ENCODE measurements around the gene ABCG2. TPM values are rescaled to one million over a fixed set of nuclear protein-coding genes. Genes with fewer than 3 reads are reported as not detected.

The ABCG2 gene
- total RNA-seq, 2 experiments from 2014 or later = 1.1 to 1.4 TPM

DNA sequence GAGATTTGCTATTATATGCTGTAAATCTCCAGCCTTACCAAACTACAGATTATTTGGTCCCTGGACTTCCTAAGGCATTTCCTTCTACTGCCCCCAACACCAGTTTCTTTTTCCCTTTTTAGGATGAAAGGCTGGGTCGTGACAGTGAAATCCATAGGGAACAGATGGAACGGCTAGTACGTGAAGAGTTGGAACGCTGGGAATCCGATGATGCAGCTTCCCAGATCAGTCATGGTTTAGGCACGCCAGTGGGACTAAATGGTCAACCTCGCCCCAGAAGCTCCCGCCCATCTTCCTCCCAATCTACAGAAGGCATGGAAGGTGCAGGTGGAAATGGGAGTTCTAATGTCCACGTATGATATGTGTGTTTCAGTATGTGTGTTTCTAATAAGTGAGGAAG lies 83.1 kb downstream of the ABCG2 start:
- Mint-ChIP-seq H3K36me3 (ENCODE audit: low read depth) (peaks cover 39% of the 10 kb centered on the region), H3K27ac (no peak overlapping the region), H3K9me3 (no peaks in the 10 kb centered on the region), H3K4me3 (no peak overlapping the region), H3K27me3 (no peaks in the 10 kb centered on the region), H3K4me1 (no peaks in the 10 kb centered on the region)
- DNase-seq = no peak
- POLR2A ChIA-PET = no interaction called here
- CTCF ChIA-PET = no interaction called here

DNA sequence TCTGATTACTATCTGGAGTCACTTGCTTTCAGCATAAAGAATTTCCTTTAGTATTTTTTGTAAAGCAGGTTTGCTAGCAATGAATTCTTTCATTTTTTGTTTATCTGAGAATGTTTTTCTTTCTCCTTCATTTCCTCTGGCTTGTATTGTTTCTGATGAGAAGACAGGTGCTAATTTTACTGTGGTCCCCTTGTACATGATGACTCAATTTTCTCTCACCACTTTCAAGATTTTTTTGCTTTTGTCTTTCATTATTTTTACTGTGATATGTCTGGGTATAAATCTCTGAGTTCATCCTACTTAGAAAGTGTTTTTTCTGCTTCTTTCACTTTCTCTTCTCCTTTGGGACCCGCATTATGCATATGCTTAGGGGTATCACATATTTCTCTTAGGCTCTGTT lies 88.4 kb downstream of the ABCG2 start:
- Mint-ChIP-seq H3K9me3 (peaks cover 5% of the 10 kb centered on the region), H3K36me3 (ENCODE audit: low read depth) (peaks cover 73% of the 10 kb centered on the region), H3K4me3 (no peak overlapping the region), H3K27ac (peak overlapping the region; percentile 7), H3K27me3 (no peaks in the 10 kb centered on the region), H3K4me1 (peaks cover 5% of the 10 kb centered on the region)
- DNase-seq = no peak
- POLR2A ChIA-PET = no interaction called here
- CTCF ChIA-PET = no interaction called here

DNA sequence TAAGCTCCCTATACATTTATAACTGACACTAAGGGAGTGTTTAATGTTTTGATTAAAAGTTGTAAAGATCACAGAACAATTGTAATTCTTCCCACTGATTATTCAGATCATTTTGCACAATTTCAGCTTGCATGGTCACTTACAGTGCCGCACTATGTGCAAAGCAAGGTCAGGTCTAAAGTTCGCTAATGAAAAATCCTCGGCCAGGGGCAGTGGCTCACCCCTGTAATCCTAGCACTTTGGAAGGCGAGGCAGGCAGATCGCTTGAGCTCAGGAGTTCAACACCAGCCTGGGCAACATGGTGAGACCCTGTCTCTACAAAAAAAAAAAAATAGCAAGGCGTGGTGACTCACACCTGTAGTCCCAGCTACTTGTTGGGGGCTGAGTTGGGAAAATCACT lies 94.0 kb downstream of the ABCG2 start:
- ChIA-PET CTCF (interaction anchor here (0.6 kb wide), 4 partner anchors 31 to 526 kb away, joined by 3 to 5 read pairs (median 4); no protein-coding TSS in a partner anchor), POLR2A (no interaction called here)
- Mint-ChIP-seq H3K4me1 (no peaks in the 10 kb centered on the region), H3K27me3 (no peaks in the 10 kb centered on the region), H3K27ac (no peak overlapping the region), H3K4me3 (no peak overlapping the region), H3K36me3 (ENCODE audit: low read depth) (peaks cover 36% of the 10 kb centered on the region), H3K9me3 (peaks cover 3% of the 10 kb centered on the region)
- no peak for DNase-seq

DNA sequence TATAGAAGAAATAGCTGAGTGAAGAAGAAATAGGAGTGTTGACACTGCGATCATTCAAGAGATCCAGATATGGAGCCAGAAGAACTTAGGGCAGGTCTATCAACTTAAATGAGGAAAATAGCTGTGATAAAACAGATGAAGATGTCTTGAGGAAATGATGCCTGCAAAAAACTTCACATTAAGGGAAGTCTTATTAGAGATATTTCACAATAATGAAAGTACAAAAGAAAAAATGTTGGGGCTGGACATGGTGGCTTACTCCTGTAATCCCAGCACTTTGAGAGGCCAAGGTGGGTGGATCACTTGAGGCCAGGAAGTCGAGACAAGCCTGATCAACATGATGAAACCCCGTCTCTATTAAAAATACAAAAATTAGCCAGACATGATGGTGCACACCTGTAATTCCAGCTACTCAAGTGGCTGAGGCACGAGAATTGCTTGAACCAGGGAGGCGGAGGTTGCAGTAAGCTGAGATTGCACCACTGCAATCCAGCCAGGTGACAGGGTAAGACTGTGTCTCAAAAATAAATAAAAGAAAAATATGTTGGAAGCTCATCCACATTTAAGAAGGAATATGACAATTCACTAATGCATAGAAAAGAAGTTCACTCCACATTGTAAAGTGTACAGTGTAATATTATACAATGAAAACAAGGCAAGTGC lies 94.7 kb downstream of the ABCG2 start:
- ChIA-PET CTCF (interaction anchor here (0.6 kb wide), 1 partner anchor 527 kb away, joined by 3 read pairs; no protein-coding TSS in a partner anchor), POLR2A (no interaction called here)
- peaks cover 3% of the 10 kb centered on the region for H3K9me3 Mint-ChIP-seq

DNA sequence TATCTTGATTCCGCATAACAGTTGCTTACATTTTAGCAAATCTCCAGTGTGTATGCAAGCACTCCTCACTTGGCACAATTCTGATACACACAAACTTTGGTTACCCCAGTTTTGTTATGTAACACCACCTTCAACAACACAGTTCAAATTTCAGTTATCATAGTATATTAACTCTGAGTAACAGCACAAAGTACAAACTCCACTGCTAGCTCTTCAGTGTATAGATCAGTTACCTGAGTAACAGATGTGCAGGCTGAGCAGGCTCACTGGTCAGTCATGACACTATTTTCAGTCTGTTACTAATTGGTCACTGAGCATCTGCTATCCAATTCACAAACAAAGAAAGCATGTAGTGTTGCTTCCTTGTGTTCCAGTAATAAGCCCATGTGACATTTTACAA lies 95.6 kb downstream of the ABCG2 start:
- POLR2A ChIA-PET = no interaction called here
- no peak overlapping the region for H3K4me3 Mint-ChIP-seq
- peaks cover 26% of the 10 kb centered on the region for H3K36me3 Mint-ChIP-seq (ENCODE audit: low read depth)
- DNase-seq = no peak
- CTCF ChIA-PET = no interaction called here
- H3K4me1 Mint-ChIP-seq = no peaks in the 10 kb centered on the region
- no peaks in the 10 kb centered on the region for H3K27me3 Mint-ChIP-seq
- no peak overlapping the region for H3K27ac Mint-ChIP-seq
- no peaks in the 10 kb centered on the region for H3K9me3 Mint-ChIP-seq

More for the DNA sequence above, 94.7 kb downstream of the ABCG2 start:
- Mint-ChIP-seq H3K4me3 (no peak overlapping the region), H3K4me1 (no peaks in the 10 kb centered on the region), H3K36me3 (ENCODE audit: low read depth) (peaks cover 34% of the 10 kb centered on the region), H3K27ac (no peak overlapping the region), H3K27me3 (no peaks in the 10 kb centered on the region)
- no peak for DNase-seq

DNA sequence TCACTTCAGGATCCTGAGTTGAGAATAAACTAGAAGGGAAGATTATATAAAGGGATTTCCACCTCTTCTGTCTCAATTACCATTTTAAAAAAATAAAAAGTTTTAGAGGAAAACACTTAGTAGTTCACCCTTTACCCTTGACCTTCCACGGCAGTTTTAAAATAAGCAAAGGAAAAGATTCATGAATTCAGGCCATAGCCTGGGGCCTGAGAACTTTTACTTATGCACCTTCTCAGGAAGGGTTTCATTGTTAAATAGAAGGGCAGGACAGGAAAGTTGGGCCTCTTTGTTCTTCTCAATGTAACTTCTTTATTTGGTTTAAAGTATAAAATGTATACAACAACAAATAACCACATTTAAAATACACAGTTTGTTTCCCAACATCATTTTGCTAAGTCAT lies 96.1 kb downstream of the ABCG2 start:
- Mint-ChIP-seq H3K4me1 (no peaks in the 10 kb centered on the region), H3K27ac (no peak overlapping the region), H3K36me3 (ENCODE audit: low read depth) (peaks cover 21% of the 10 kb centered on the region), H3K4me3 (no peak overlapping the region), H3K9me3 (no peaks in the 10 kb centered on the region), H3K27me3 (no peaks in the 10 kb centered on the region)
- CTCF ChIA-PET = no interaction called here
- DNase-seq = no peak
- POLR2A ChIA-PET = no interaction called here

DNA sequence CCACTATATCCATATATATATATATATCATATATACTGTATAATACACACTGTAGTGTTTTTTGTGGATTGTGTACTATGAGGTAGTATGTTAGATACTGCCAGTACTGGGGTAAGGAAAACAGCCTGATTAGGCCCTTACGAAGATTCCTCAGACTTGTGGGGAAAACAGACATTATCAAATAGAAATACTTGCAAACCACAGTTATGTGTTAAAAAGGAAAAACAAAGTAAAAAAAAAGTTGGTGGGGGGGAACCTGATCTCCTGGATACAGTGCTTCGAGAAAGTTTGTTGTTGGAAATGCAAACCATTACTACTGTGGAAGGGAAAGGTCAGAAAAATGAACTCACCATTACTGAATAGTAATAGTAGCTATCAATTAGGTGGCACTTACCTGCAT lies 98.0 kb downstream of the ABCG2 start:
- POLR2A ChIA-PET = no interaction called here

DNA sequence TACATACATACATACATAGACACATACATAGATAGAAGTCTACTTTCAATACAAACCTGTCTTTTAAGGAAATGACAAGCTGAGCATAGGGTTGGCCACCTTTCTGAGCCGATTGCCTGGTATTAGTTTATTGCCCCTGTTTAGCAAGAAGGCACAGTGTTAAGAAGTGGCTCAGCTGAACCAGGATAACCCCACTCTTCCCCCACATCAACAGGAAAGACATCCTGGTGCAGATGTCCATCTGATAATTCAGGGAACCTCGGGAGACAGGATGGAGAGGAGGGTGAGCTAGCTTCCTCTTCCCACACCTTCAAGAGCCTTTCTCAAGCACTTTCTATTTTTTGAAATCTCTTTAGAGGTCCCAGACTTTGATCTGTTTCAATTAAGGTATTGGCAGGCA lies 98.7 kb downstream of the ABCG2 start:
- no peak for DNase-seq
- no peaks in the 10 kb centered on the region for H3K9me3 Mint-ChIP-seq
- H3K4me3 Mint-ChIP-seq = no peak overlapping the region
- no peaks in the 10 kb centered on the region for H3K27me3 Mint-ChIP-seq
- POLR2A ChIA-PET = no interaction called here
- CTCF ChIA-PET = interaction anchor here (1.0 kb wide), 1 partner anchor 94 kb away, joined by 3 read pairs; no protein-coding TSS in a partner anchor
- peaks cover 10% of the 10 kb centered on the region for H3K36me3 Mint-ChIP-seq (ENCODE audit: low read depth)
- no peak overlapping the region for H3K27ac Mint-ChIP-seq
- H3K4me1 Mint-ChIP-seq = no peaks in the 10 kb centered on the region

More for the DNA sequence above, 98.0 kb downstream of the ABCG2 start:
- CTCF ChIA-PET = interaction anchor here (1.0 kb wide), 1 partner anchor 93 kb away, joined by 3 read pairs; no protein-coding TSS in a partner anchor
- no peak overlapping the region for H3K4me3 Mint-ChIP-seq
- no peaks in the 10 kb centered on the region for H3K27me3 Mint-ChIP-seq
- no peaks in the 10 kb centered on the region for H3K9me3 Mint-ChIP-seq
- peaks cover 13% of the 10 kb centered on the region for H3K36me3 Mint-ChIP-seq (ENCODE audit: low read depth)
- DNase-seq = no peak
- H3K27ac Mint-ChIP-seq = no peak overlapping the region
- H3K4me1 Mint-ChIP-seq = no peaks in the 10 kb centered on the region

DNA sequence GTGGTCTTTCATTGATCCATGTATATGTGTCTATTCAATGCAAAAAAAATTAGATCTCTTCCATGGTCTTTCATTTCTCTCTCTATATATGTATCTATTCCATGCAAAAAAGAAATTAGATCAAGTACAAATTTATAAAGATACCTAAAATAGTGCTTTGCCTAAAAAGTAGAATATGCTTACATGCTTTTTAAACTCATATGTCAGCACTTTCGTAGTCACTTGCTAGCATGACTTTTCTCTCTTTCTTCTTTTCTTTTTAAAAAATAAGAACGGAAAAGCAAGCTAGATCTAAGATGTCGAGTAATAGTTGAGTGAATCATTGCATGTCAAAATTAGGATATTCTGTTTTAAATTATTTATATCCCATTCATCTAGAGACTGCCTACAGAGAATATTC lies 100.1 kb downstream of the ABCG2 start:
- H3K36me3 Mint-ChIP-seq (ENCODE audit: low read depth) = peaks cover 8% of the 10 kb centered on the region
- no peaks in the 10 kb centered on the region for H3K27me3 Mint-ChIP-seq
- no peak overlapping the region for H3K4me3 Mint-ChIP-seq
- POLR2A ChIA-PET = no interaction called here
- H3K9me3 Mint-ChIP-seq = no peaks in the 10 kb centered on the region
- no peak for DNase-seq
- no peak overlapping the region for H3K27ac Mint-ChIP-seq
- H3K4me1 Mint-ChIP-seq = no peaks in the 10 kb centered on the region
- CTCF ChIA-PET = no interaction called here

DNA sequence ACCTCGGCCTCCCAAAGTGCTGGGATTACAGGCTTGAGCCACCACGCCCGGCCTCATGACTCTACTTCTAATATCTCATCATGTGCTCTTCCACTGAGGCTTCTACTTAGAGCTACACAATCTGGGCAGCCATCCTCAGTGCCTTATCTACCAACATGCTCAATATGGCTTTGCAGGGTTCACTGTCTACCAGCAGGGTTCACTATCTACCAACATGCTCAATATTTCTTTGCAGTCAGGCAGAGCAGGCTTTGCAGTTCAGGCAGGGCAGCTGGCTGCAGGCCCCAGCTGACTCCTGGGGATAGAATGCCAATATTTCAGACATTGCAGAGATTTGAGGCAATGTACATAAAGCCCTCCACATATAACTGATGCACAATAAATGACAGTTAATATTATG lies 103.5 kb downstream of the ABCG2 start:
- CTCF ChIA-PET = interaction anchor here (0.8 to 1.1 kb wide), 2 partner anchors 38 to 157 kb away, joined by 3 to 4 read pairs; no protein-coding TSS in a partner anchor
- H3K4me1 Mint-ChIP-seq = no peaks in the 10 kb centered on the region
- peak; percentile 7 for DNase-seq
- no peak overlapping the region for H3K4me3 Mint-ChIP-seq
- no peaks in the 10 kb centered on the region for H3K27me3 Mint-ChIP-seq
- POLR2A ChIA-PET = no interaction called here
- no peak overlapping the region for H3K27ac Mint-ChIP-seq
- no peaks in the 10 kb centered on the region for H3K9me3 Mint-ChIP-seq
- H3K36me3 Mint-ChIP-seq (ENCODE audit: low read depth) = peaks cover 12% of the 10 kb centered on the region

DNA sequence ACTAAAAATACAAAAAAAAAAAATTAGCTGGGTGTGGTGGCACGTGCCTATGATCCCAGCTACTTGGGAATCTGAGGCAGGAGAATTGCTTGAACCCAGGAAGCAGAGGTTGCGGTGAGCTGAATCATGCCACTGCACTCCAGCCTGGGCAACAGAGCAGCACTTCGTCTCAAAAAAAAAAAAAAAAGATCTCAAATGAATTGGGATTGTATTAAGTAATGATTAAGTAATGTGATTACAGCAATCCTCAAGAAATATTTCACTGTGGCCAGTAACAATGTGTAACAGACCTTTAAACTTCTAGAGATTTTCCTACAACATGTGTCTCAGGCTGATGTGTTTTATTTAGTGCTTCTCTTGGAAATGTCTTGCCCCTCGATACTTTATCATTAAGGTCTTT lies 104.2 kb downstream of the ABCG2 start:
- H3K27me3 Mint-ChIP-seq = no peaks in the 10 kb centered on the region
- H3K4me3 Mint-ChIP-seq = no peak overlapping the region
- H3K36me3 Mint-ChIP-seq (ENCODE audit: low read depth) = peaks cover 11% of the 10 kb centered on the region
- no peaks in the 10 kb centered on the region for H3K4me1 Mint-ChIP-seq
- no peaks in the 10 kb centered on the region for H3K9me3 Mint-ChIP-seq
- H3K27ac Mint-ChIP-seq = no peak overlapping the region
- no peak for DNase-seq
- ChIA-PET POLR2A (no interaction called here), CTCF (interaction anchor here (0.8 to 1.1 kb wide), 2 partner anchors 39 to 158 kb away, joined by 3 to 4 read pairs; no protein-coding TSS in a partner anchor)

DNA sequence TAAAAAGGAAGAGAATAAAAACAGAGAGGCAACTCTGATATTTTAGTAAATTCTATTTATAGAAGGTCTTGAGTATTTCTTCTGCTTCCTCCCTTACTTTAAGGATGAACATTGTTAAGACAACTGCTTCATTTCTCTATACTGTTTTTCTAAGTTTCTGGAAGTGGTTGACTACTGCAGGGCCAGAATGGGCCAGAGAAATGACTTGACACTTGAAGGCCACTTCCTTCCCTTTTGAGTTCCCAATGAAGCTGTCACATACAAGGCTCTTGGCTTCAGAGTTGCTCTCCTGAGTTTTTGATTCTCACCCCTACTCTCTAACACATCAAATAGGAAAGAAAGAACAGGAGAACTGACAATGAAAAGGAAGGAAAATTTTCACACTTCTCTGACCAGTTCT lies 113.4 kb downstream of the ABCG2 start:
- CTCF ChIA-PET = interaction anchor here (0.6 kb wide), 1 partner anchor 100 kb away, joined by 3 read pairs; no protein-coding TSS in a partner anchor
- H3K4me1 Mint-ChIP-seq = no peaks in the 10 kb centered on the region
- H3K27ac Mint-ChIP-seq = no peak overlapping the region
- no peaks in the 10 kb centered on the region for H3K9me3 Mint-ChIP-seq
- no peak for DNase-seq
- H3K27me3 Mint-ChIP-seq = no peaks in the 10 kb centered on the region
- H3K4me3 Mint-ChIP-seq = no peak overlapping the region
- peaks cover 22% of the 10 kb centered on the region for H3K36me3 Mint-ChIP-seq (ENCODE audit: low read depth)
- POLR2A ChIA-PET = no interaction called here

DNA sequence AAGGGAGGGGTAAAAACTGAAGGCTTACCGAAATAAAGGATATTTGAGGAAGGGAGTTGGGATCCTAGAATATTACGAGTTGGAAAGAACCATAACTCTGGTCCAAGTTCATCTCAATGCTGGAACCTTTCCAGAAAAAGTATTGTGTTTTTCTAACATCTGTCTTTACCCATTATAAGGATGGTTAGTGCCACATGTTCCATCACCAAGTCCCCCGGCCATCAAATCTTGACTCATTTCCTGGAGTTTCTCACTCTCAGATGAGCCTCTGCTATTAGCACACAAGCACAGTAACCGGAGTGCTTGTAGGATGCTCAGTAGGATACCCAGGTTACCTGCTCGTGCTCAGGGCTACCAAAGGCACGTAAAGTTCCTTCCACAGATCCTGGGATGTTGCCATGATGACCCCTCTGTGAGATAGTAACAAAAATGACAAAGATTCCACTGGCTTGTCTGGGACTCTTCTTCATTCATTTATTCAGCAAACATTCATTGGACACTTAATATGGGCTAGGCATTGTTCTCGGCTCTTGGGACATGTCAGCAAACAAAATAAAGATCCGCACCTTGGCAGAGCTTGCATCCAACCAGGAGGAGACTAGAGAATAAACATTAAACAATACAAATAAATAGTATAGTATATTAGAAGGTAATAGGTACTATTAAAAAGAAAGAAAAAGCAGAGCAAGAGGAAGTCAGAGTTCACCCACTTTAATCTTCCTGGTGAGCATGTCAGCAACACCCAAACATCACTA lies 114.7 kb downstream of the ABCG2 start:
- no peak overlapping the region for H3K4me3 Mint-ChIP-seq
- H3K27ac Mint-ChIP-seq = no peak overlapping the region
- POLR2A ChIA-PET = no interaction called here
- no peaks in the 10 kb centered on the region for H3K9me3 Mint-ChIP-seq
- no peaks in the 10 kb centered on the region for H3K4me1 Mint-ChIP-seq
- H3K36me3 Mint-ChIP-seq (ENCODE audit: low read depth) = peaks cover 27% of the 10 kb centered on the region
- CTCF ChIA-PET = no interaction called here
- no peak for DNase-seq
- H3K27me3 Mint-ChIP-seq = no peaks in the 10 kb centered on the region

All from activated CD4-positive, alpha-beta T cell treated with anti-CD3 and anti-CD28 coated beads, Interleukin-2, amount 10 ng/mL, durations not matched to agents 7 days and 5 days (primary cell).